Spleen (tissue), 7 donors: ENCODE measurements around the gene KDM5B.

Experiments used
- CTCF ChIP-seq, 11 experiments: fragments of 200-600 bp in 7 of 11; fragments of 450-650 bp in 4 of 11; sonication (generic) in 4 of 11; IDR thresholded peaks in 8 of 11; conservative IDR thresholded peaks in 3 of 11; 1 replicate in 7 of 11; 2 replicates in 4 of 11; pipeline versions ENCODE4 v1.4.0 to v1.8.0; 2016 to 2021; ENCODE audit warnings: antibody characterized with exemption in 11 of 11, inconsistent platforms in 4 of 11, mild to moderate bottlenecking in 1 of 11
- POLR2A ChIP-seq, 3 donors: fragments of 450-650 bp; IDR thresholded peaks; one replicate each; pipeline ENCODE4 v1.5.1; 2017; ENCODE audit warnings: antibody characterized with exemption in 3 of 3, mild to moderate bottlenecking in 1 of 3
- POLR2AphosphoS5 ChIP-seq, 3 donors: sonication (generic); formaldehyde crosslinking; IDR thresholded peaks; one replicate each; pipeline ENCODE4 v1.5.1; 2017; ENCODE audit warnings: antibody characterized with exemption in 3 of 3
- donor health status: DM: no; HTN: no; CAD: no; lungs with moderate emphysema.
- donor health status: DM: no; HTN: no; CAD: no.
- donor health status: DM: no; HTN: no; CAD: no.

- TF ChIP-seq CTCF (IDR thresholded peaks at IDR 0.05 in 8 of 11, conservative IDR thresholded peaks at IDR 0.05 in 3 of 11) (no peak), POLR2A (IDR thresholded peaks at IDR 0.05) (no peak), POLR2AphosphoS5 (IDR thresholded peaks at IDR 0.05) (no peak)
Observed at GRCh38 chr1:202689493-202690342, 118.5 kb downstream of the KDM5B start.
